Caco-2 (cell line): Measurements from ENCODE around the gene RNF208. TPM values are rescaled to one million over a fixed set of nuclear protein-coding genes. Genes with fewer than 3 reads are reported as not detected.

Source experiments
- BruUV-seq: library from RNA; stranded (reverse); fragments of 400-500 nt; replicated peaks from 2 replicates; lab custom pipeline; 2021; lab: Mats Ljungman, UMichigan
- CTCF ChIA-PET: fragments of 300-600 bp; sonication (Branson Sonifier 250); formaldehyde crosslinking; loops from one replicate; lab custom pipeline; 2022; ENCODE audit warnings: antibody characterized with exemption; lab: Charles Lee
- POLR2A ChIA-PET: fragments of 300-600 bp; sonication (Branson Sonifier 250); formaldehyde crosslinking; loops from one replicate; lab custom pipeline; 2022; ENCODE audit warnings: antibody characterized with exemption; lab: Charles Lee
- DNase-seq, 2 experiments: peaks; one replicate each; pipeline versions ENCODE4 v3.0.0 to v3.0.0-alpha.2; 2020 to 2022
- H3K27me3 ChIP-seq: replicated peaks from 2 replicates; pipeline ENCODE4 v1.6.0; 2011; ENCODE audit warnings: low read length; ENCODE audit not compliant: control insufficient read depth, insufficient read depth
- H3K36me3 ChIP-seq: 2 replicates; pipeline ENCODE4 v1.5.1; 2011; ENCODE audit warnings: low read length; ENCODE audit not compliant: control insufficient read depth, insufficient read depth
- H3K4me1 ChIP-seq: fragments of 250-450 bp; sonication (Bioruptor Pico); 2 replicates; pipeline ENCODE4 v1.5.1; 2020; ENCODE audit warnings: mild to moderate bottlenecking
- H3K4me3 ChIP-seq: 2 replicates; pipeline ENCODE4 v1.5.1; 2011; ENCODE audit warnings: low read depth, mild to moderate bottlenecking, control low read depth, low read length
- H3K9me3 ChIP-seq: fragments of 250-450 bp; sonication (Bioruptor Pico); 2 replicates; pipeline ENCODE4 v1.5.1; 2020; ENCODE audit warnings: mild to moderate bottlenecking, moderate library complexity
- H3K27ac Mint-ChIP-seq: one replicate; pipeline ENCODE4 v1.8.0; 2022; ENCODE audit warnings: mixed read lengths; ENCODE audit not compliant: unreplicated experiment
- H3K27me3 Mint-ChIP-seq: one replicate; pipeline ENCODE4 v1.8.0; 2022; ENCODE audit warnings: mixed read lengths; ENCODE audit not compliant: insufficient read depth, unreplicated experiment
- H3K36me3 Mint-ChIP-seq: one replicate; pipeline ENCODE4 v1.8.0; 2022; ENCODE audit warnings: mild to moderate bottlenecking, mixed read lengths; ENCODE audit not compliant: insufficient read depth, unreplicated experiment
- H3K4me1 Mint-ChIP-seq: one replicate; pipeline ENCODE4 v1.8.0; 2022; ENCODE audit warnings: low read depth, mixed read lengths; ENCODE audit not compliant: unreplicated experiment
- H3K4me3 Mint-ChIP-seq: one replicate; pipeline ENCODE4 v1.8.0; 2022; ENCODE audit warnings: mild to moderate bottlenecking, moderate library complexity, mixed read lengths; ENCODE audit not compliant: unreplicated experiment
- H3K9me3 Mint-ChIP-seq: one replicate; pipeline ENCODE4 v1.8.0; 2022; ENCODE audit warnings: mixed read lengths; ENCODE audit not compliant: unreplicated experiment
- CTCF ChIP-seq, 2 experiments: fragments of 200-600 bp in 1 of 2; IDR thresholded peaks; 1 replicate in 1 of 2; 2 replicates in 1 of 2; pipeline versions ENCODE4 v1.5.1 to v1.8.0; 2011 to 2022; ENCODE audit warnings: antibody characterized with exemption in 1 of 2, control low read depth in 1 of 2, inconsistent platforms in 1 of 2, low read depth in 1 of 2, low read length in 1 of 2, mild to moderate bottlenecking in 1 of 2, moderate library complexity in 1 of 2; ENCODE audit not compliant: insufficient read depth in 1 of 2, severe bottlenecking in 1 of 2, unreplicated experiment in 1 of 2
- intact Hi-C: fragments of 100-400 bp; cut with micrococcal nuclease; formaldehyde crosslinking; loops from one replicate; pipeline ENCODE4 v1.10.0; 2022; ENCODE audit not compliant: unreplicated experiment
- total RNA-seq: library from RNA; stranded (reverse); gene quantifications from 2 replicates; pipeline ENCODE4 v1.2.3, GENCODE V29; 2022

RNF208 gene
- total RNA-seq, 1 experiment from 2014 or later = 6.5 TPM

- no TSS peak for BruUV-seq
- intact Hi-C loops = no loop called here
- CTCF ChIA-PET = interaction anchor here (0.7 kb wide), 1 partner anchor 16 kb away, joined by 4 read pairs; no protein-coding TSS in a partner anchor
- TF ChIP-seq CTCF (IDR thresholded peaks at IDR 0.05; ENCODE audit: insufficient read depth in 1 of 2, low read depth in 1 of 2, low read length in 1 of 2, severe bottlenecking in 1 of 2, unreplicated experiment in 1 of 2) = no peak
- Histone ChIP-seq H3K9me3 (no peaks in the 10 kb centered on the region), H3K27me3 (no peaks in the 10 kb centered on the region), H3K4me1 (peaks cover 25% of the 10 kb centered on the region), H3K4me3 (no peak overlapping the region), H3K36me3 (no peaks in the 10 kb centered on the region)
- peaks cover 6% of the 10 kb centered on the region for H3K4me1 Mint-ChIP-seq
- H3K27me3 Mint-ChIP-seq = no peaks in the 10 kb centered on the region
- H3K9me3 Mint-ChIP-seq = no peaks in the 10 kb centered on the region
- H3K36me3 Mint-ChIP-seq = peaks cover 33% of the 10 kb centered on the region
- no peak for DNase-seq
- POLR2A ChIA-PET = no interaction called here
- H3K4me3 Mint-ChIP-seq = peak overlapping the region; percentile 51
- H3K27ac Mint-ChIP-seq = no peak overlapping the region
These were observed 1.5 kb downstream of the RNF208 start for GRCh38 chr9:137220317-137221094.

GRCh38 chr9:137219757-137220316 is 2.2 kb downstream of the RNF208 start:
- CTCF ChIA-PET = no interaction called here
- H3K27ac Mint-ChIP-seq = no peak overlapping the region
- no peak for DNase-seq
- no TSS peak for BruUV-seq
- Histone ChIP-seq H3K27me3 (no peaks in the 10 kb centered on the region), H3K4me1 (peaks cover 25% of the 10 kb centered on the region), H3K36me3 (no peaks in the 10 kb centered on the region), H3K9me3 (no peaks in the 10 kb centered on the region), H3K4me3 (no peak overlapping the region)
- TF ChIP-seq CTCF (IDR thresholded peaks at IDR 0.05; ENCODE audit: insufficient read depth in 1 of 2, low read depth in 1 of 2, low read length in 1 of 2, severe bottlenecking in 1 of 2, unreplicated experiment in 1 of 2) = no peak
- intact Hi-C loops = loop anchor here (1.0 kb wide), 1 partner anchor 20 kb away; the partner anchor contains the start of gene TPRN
- no peaks in the 10 kb centered on the region for H3K27me3 Mint-ChIP-seq
- H3K9me3 Mint-ChIP-seq = no peaks in the 10 kb centered on the region
- peaks cover 6% of the 10 kb centered on the region for H3K4me1 Mint-ChIP-seq
- H3K4me3 Mint-ChIP-seq = peak overlapping the region; percentile 51
- POLR2A ChIA-PET = no interaction called here
- H3K36me3 Mint-ChIP-seq = peaks cover 34% of the 10 kb centered on the region

GRCh38 chr9:137218754-137219271 is 3.2 kb downstream of the RNF208 start:
- intact Hi-C loops = loop anchor here (1.0 kb wide), 1 partner anchor 19 kb away; the partner anchor contains the start of gene TPRN
- peak overlapping the region; percentile 31 for H3K4me3 Mint-ChIP-seq
- no peaks in the 10 kb centered on the region for H3K9me3 Mint-ChIP-seq

More at GRCh38 chr9:137218754-137219271, 3.2 kb downstream of the RNF208 start:
- no TSS peak for BruUV-seq
- peak; percentile 76 to 81 for DNase-seq
- peaks cover 38% of the 10 kb centered on the region for H3K36me3 Mint-ChIP-seq
- ChIA-PET POLR2A (interaction anchor here (0.5 kb wide), 1 partner anchor 28 kb away, joined by 5 read pairs; no protein-coding TSS in a partner anchor), CTCF (interaction anchor here (0.8 to 0.9 kb wide), 3 partner anchors 18 to 189 kb away, joined by 3 to 8 read pairs (median 3); partner anchors contain the start of gene SSNA1)
- no peaks in the 10 kb centered on the region for H3K27me3 ChIP-seq
- no peaks in the 10 kb centered on the region for H3K36me3 ChIP-seq
- H3K4me3 ChIP-seq = no peak overlapping the region
- H3K9me3 ChIP-seq = no peaks in the 10 kb centered on the region
- H3K4me1 ChIP-seq = peaks cover 25% of the 10 kb centered on the region
- H3K4me1 Mint-ChIP-seq = peaks cover 6% of the 10 kb centered on the region
- TF ChIP-seq CTCF (IDR thresholded peaks at IDR 0.05; ENCODE audit: insufficient read depth in 1 of 2, low read depth in 1 of 2, low read length in 1 of 2, severe bottlenecking in 1 of 2, unreplicated experiment in 1 of 2) = no peak
- no peaks in the 10 kb centered on the region for H3K27me3 Mint-ChIP-seq
- H3K27ac Mint-ChIP-seq = no peak overlapping the region
